NB4 (cell line): Measurements from ENCODE around the gene MEX3D.

ENCODE experiments used
- MYC ChIP-seq: IDR thresholded peaks from 2 replicates; pipeline ENCODE4 v1.6.1; 2011; ENCODE audit warnings: low read depth, low read length
- POLR2A ChIP-seq: IDR thresholded peaks from 2 replicates; pipeline ENCODE4 v1.6.1; 2011; ENCODE audit warnings: mild to moderate bottlenecking; ENCODE audit not compliant: insufficient read length; ENCODE audit errors: extremely low read depth
- TF ChIP-seq, protein P1 (sequence below): IDR thresholded peaks from one replicate; pipeline ENCODE4 v1.5.1; 2012; ENCODE audit warnings: low read depth, low read length

DNA sequence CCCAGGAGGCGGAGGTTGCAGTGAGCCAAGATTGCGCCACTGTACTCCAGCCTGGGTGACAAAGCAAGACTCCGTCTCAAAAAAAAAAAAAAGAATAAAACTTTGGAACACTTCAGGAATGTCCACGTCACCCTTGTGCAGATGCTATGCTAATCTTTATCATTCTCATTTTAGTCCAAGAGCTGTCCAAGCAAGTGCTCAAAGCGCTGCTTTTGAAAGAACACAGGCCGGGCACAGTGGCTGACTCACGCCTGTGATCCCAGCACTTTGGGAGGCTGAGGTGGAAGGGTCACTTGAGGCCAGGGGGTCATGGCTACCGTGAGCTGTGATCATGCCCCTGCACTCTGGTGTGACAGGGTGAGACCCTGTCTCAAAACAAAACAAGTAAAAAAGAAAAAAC is 48.3 kb upstream of the MEX3D start:
- no peak for TF ChIP-seq POLR2A
- no peak for TF ChIP-seq MYC
- TF ChIP-seq, protein P1, sequence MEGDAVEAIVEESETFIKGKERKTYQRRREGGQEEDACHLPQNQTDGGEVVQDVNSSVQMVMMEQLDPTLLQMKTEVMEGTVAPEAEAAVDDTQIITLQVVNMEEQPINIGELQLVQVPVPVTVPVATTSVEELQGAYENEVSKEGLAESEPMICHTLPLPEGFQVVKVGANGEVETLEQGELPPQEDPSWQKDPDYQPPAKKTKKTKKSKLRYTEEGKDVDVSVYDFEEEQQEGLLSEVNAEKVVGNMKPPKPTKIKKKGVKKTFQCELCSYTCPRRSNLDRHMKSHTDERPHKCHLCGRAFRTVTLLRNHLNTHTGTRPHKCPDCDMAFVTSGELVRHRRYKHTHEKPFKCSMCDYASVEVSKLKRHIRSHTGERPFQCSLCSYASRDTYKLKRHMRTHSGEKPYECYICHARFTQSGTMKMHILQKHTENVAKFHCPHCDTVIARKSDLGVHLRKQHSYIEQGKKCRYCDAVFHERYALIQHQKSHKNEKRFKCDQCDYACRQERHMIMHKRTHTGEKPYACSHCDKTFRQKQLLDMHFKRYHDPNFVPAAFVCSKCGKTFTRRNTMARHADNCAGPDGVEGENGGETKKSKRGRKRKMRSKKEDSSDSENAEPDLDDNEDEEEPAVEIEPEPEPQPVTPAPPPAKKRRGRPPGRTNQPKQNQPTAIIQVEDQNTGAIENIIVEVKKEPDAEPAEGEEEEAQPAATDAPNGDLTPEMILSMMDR, result no peak
